Activated CD8-positive, alpha-beta memory T cell treated with anti-CD3 and anti-CD28 coated beads, Interleukin-2, amount 50 U/mL, for 48 hours (primary cell): Measurements from ENCODE around the gene DUSP11.
"Not testable (repeated sequence)": the region's sequence is repeated elsewhere in the genome, so short reads cannot be mapped to it uniquely, and the experiment has no call there.

ENCODE experiments used
- DNase-seq: peaks from one replicate; pipeline ENCODE4 v3.0.0-alpha.2; 2020

The DUSP11 gene

GRCh38 chr2:73779467-73780236 lies at the start of gene DUSP11:
Gene DUSP11, minus strand, starts transcription at chr2:73780103. Its CDS starts 129 bp downstream, at chr2:73779974.
- DNase-seq: peak; percentile 98

GRCh38 chr2:73828818-73829570 lies 49.1 kb upstream of the DUSP11 start, which contains the start of gene STAMBP:
Gene STAMBP, plus strand, starts transcription at chr2:73828961. Its CDS starts 1,896 bp downstream, at chr2:73830857.
- DNase-seq: peak; percentile 91

GRCh38 chr2:73828389-73828817 lies 48.5 kb upstream of the DUSP11 start:
- no peak for DNase-seq

- DNase-seq: no peak
These were observed 47.9 kb upstream of the DUSP11 start for GRCh38 chr2:73827660-73828388.

- no peak for DNase-seq
These were observed 47.1 kb upstream of the DUSP11 start for GRCh38 chr2:73827018-73827417.

GRCh38 chr2:73825408-73825807 lies 45.5 kb upstream of the DUSP11 start:
- DNase-seq: no peak

- no peak for DNase-seq
These were observed 44.1 kb upstream of the DUSP11 start for GRCh38 chr2:73823916-73824523.

GRCh38 chr2:73823416-73823815 lies 43.5 kb upstream of the DUSP11 start:
- no peak for DNase-seq

GRCh38 chr2:73822991-73823390 lies 43.1 kb upstream of the DUSP11 start:
- no peak for DNase-seq

- no peak for DNase-seq
These were observed 42.4 kb upstream of the DUSP11 start for GRCh38 chr2:73822276-73822675.

- no peak for DNase-seq
These were observed 41.8 kb upstream of the DUSP11 start for GRCh38 chr2:73821669-73822068.

GRCh38 chr2:73821227-73821626 lies 41.3 kb upstream of the DUSP11 start:
- peak; percentile 64 for DNase-seq

- no peak for DNase-seq
These were observed 38.4 kb upstream of the DUSP11 start for GRCh38 chr2:73818296-73818695.

GRCh38 chr2:73812635-73813034 lies 32.7 kb upstream of the DUSP11 start:
- DNase-seq: no peak

- DNase-seq: no peak
These were observed 32.0 kb upstream of the DUSP11 start for GRCh38 chr2:73811878-73812277.

- not testable (repeated sequence) for DNase-seq
These were observed 4.0 kb upstream of the DUSP11 start, which contains the start of gene C2orf78 for GRCh38 chr2:73783883-73784282. Gene C2orf78, plus strand, starts transcription at chr2:73784183. Its CDS starts 127 bp downstream, at chr2:73784310.

- not testable (repeated sequence) for DNase-seq
These were observed 3.5 kb upstream of the DUSP11 start for GRCh38 chr2:73783402-73783801.

- DNase-seq: no peak
These were observed 307 bp upstream of the DUSP11 start for GRCh38 chr2:73780237-73780582.

- not testable (repeated sequence) for DNase-seq
These were observed 936 bp downstream of the DUSP11 start for GRCh38 chr2:73778867-73779466.

GRCh38 chr2:73776869-73777519 lies 2.9 kb downstream of the DUSP11 start:
- DNase-seq: no peak

- DNase-seq: no peak
These were observed 3.5 kb downstream of the DUSP11 start for GRCh38 chr2:73776381-73776780.

GRCh38 chr2:73772819-73773218 lies 7.1 kb downstream of the DUSP11 start:
- no peak for DNase-seq
